ENCODE results near the gene TKTL1. TPM values are rescaled to one million over a fixed set of nuclear protein-coding genes. Genes with fewer than 3 reads are reported as not detected.

The TKTL1 gene
- total RNA-seq, 1 donor from 2014 or later = 3.2 TPM

GRCh38 chrX:154355776-154356140 is 60.2 kb downstream of the TKTL1 start:
- intact Hi-C loops (cut with DNase I) = no loop called here
- DNase-seq (ENCODE audit: low spot score) = no peak

DNA sequence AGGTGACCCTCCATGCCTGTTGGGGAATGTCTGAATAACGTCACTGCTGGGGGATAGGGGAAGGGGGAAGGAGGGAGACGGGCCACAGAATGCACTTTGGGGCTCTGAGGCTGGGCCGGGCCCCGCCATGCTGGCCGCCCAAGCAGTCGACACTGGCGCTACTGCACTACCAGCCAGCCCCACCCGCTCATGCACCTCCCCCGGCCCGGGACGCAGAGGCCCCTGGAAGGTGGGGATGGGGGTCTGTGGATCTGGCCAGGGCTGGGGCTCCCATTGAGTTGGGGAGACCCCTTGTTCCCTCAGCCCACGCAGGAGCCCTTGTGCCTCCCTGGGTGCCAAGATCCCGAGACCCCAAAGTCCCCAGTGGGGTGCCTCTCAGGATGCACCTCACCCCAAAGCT is 61.0 kb downstream of the TKTL1 start:
- intact Hi-C loops (cut with DNase I) = no loop called here
- no peak for DNase-seq (ENCODE audit: low spot score)

DNA sequence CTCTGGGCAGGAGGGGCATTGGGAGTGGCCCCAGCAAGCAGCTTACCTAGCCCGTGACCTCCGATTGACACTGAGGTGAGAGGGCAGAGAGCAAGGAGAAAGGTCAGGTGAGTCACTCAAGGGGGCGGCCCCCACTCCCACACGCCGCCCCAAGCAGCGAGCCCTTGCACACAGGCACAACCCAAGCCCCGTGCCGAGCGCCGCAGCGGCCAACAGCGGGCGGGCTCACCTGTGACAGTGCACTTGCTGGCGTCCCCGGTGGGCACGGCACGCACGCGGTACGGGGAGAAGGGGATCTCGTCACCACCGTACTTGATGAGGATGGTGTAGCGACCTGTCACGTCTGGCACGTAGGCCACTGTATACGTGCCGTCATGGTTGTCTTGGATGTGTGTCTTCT is 61.6 kb downstream of the TKTL1 start:
- DNase-seq (ENCODE audit: low spot score) = no peak
- intact Hi-C loops (cut with DNase I) = no loop called here

DNA sequence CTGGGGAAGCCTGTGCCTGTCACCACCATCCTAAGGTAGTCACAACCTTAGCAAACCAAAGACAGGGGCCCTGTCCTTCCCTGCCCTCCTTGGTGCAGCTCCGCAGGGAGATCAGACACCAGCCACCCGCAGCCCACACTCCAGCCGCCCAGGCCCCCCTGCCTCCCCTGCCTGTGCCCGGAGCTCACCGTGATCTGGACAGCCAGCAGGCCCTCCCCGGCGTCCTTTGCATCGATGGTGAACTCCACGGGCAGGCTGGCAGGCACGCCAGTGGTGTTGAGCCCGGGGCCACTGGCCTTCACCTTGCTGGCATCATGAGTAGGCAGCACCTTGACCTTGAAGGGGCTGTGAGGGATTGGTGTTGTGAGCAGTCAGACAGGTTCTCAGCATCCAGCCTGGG is 62.4 kb downstream of the TKTL1 start:
- intact Hi-C loops (cut with DNase I) = no loop called here
- no peak for DNase-seq (ENCODE audit: low spot score)

GRCh38 chrX:154358829-154359228 is 63.2 kb downstream of the TKTL1 start:
- no peak for DNase-seq (ENCODE audit: low spot score)
- intact Hi-C loops (cut with DNase I) = no loop called here

- intact Hi-C loops (cut with DNase I) = no loop called here
- no peak for DNase-seq (ENCODE audit: low spot score)
Measured at GRCh38 chrX:154359362-154360154, 64.0 kb downstream of the TKTL1 start.

GRCh38 chrX:154360155-154360713 is 64.6 kb downstream of the TKTL1 start:
- intact Hi-C loops (cut with DNase I) = no loop called here
- no peak for DNase-seq (ENCODE audit: low spot score)

GRCh38 chrX:154362085-154362742 is 66.6 kb downstream of the TKTL1 start:
- DNase-seq (ENCODE audit: low spot score) = no peak

DNA sequence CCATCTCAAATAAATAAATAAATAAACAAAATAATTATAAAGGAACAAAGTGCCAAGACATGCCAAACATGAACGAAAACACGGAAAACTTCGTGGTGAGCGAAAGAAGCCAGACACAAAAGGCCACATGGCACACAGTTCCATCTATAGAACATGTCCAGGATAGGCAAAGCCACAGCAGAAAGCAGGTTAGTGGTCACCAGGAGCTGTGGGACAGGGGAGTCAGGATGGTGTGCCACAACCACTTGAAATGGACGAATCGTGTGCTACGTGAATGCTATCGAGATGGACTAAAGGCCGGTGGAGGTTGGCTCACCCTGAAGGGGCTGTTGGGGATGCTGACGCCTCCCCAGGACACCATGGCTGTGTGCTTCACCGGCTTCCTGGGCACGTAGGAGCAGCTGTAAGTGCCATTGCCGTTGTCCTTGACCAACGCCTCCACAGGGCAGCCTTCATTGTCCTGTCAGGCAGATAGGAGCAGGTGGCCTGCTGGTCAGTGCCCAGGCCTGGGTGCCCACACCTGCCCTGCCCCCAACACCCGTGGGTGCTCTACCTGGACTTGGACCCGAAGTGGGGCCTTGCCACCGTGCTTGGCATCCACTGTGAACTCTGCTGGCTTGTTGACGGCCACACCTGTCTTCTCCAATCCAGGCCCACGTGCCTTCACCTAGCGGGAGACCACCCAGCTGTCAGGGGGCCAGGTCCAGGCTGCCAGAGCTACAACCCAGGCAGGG is 68.3 kb downstream of the TKTL1 start:
- intact Hi-C loops (cut with DNase I) = no loop called here
- no peak for DNase-seq (ENCODE audit: low spot score)

More at GRCh38 chrX:154362085-154362742, 66.6 kb downstream of the TKTL1 start:
- intact Hi-C loops (cut with DNase I) = no loop called here

DNA sequence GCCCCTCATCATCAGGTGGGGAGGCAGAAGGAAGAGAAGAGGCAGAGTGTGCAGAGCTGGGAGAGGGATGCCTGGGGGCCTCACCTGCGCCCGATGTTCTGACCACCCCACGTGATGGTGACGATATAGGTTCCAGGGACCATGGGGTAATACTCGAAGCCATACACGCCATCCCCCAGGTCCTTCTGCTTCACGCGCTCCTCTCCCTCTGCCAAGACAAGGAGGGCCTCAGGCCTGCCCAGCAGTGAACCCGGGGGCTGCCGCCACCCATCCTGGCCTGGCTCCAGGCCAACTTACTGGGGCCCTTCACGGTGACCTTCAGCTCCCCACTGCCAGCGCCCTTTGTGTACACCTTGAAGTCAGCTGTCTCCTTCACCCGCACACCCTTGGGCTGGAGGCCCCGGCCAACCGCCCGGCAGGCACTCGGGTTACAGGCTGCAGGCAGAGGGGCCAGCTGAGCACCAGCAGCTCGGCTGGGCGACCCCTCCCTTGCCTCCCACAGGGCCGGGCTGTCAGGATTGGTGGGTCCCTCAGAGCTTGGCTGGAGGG is 69.5 kb downstream of the TKTL1 start:
- no peak for DNase-seq (ENCODE audit: low spot score)
- intact Hi-C loops (cut with DNase I) = no loop called here

- intact Hi-C loops (cut with DNase I) = no loop called here
- DNase-seq (ENCODE audit: low spot score) = no peak
Measured at GRCh38 chrX:154365997-154366665, 70.5 kb downstream of the TKTL1 start.

- no peak for DNase-seq (ENCODE audit: low spot score)
- intact Hi-C loops (cut with DNase I) = no loop called here
Measured at GRCh38 chrX:154366666-154367055, 71.1 kb downstream of the TKTL1 start.

DNA sequence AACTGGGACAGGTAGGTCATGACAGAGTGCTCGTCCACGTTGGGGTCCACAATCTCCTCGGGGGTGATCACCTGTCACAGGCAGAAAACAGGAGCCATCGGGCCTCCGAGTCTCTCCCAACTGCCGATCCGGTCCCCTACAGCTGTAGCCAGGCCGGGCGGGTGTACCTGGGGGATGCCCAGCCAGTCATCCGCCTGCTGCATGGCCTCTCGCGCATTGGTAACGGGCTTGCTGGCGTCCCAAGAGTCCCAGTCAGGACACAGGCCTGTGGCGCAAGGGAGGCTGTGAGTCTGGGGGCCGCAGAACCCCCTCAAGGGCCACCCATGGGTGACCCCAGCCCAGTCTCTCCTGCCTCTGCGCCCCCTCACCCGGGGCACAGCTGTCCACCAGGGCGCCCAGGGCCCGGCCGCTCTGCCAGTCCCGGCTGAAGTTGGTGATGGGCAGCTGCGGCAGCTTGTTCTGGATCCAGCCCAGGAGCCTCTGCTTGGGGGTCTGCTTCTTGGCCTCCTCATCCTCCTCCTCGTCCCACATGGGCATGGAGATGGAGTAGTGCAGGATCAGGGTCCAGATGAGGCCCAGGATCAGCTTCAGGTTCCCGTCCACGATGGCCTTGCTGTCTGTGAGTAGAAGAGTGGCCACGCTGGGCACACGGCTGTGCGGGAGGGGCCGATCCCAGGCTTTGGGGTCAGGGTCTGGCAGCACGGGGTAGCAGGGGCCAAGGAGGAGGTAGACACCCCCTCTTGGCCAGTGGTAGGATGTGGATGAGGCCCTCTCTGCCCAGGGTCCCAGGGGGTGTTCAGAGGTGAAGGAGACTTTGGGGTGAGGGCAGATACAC is 72.1 kb downstream of the TKTL1 start:
- no peak for DNase-seq (ENCODE audit: low spot score)
- intact Hi-C loops (cut with DNase I) = no loop called here

DNA sequence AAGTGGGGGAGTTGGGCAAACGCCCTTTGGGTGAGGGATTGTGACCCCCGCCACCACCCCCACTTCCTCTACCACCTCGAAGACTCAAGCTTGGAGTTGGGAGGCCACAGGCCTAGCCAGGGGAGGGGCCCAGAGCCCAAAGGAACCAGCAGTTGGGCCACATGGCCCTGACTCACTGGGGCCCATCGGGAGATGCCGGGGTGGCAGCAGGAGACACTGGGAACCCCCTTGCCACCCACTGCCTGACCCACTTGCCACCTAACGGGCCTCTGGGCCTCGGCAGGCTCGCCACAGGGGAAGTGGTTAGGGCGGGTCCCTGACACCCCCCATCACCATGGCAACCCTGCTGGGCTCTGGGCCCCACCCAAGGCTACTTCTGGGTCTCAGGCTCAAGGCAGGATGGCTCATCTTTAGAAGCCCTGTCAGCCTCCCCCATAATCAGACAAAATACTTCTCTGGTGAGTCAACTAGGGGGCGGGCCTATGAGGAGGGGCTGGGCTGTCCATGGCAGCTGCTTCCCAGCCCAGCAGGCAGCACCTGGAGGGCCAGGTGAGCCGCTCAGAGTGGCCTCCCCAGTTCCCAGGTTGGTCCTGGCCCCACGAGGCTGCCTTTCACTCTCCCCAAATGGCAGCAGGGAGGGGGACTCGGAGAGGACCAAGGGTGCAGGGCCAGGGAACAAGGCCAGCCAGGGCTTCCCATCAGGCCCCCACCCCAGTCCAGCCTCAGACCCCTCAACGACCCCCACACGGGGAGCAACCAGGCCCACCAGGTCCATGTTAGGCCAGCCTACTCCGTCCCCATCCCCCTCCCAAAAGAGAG is 73.2 kb downstream of the TKTL1 start:
- intact Hi-C loops (cut with DNase I) = no loop called here

DNA sequence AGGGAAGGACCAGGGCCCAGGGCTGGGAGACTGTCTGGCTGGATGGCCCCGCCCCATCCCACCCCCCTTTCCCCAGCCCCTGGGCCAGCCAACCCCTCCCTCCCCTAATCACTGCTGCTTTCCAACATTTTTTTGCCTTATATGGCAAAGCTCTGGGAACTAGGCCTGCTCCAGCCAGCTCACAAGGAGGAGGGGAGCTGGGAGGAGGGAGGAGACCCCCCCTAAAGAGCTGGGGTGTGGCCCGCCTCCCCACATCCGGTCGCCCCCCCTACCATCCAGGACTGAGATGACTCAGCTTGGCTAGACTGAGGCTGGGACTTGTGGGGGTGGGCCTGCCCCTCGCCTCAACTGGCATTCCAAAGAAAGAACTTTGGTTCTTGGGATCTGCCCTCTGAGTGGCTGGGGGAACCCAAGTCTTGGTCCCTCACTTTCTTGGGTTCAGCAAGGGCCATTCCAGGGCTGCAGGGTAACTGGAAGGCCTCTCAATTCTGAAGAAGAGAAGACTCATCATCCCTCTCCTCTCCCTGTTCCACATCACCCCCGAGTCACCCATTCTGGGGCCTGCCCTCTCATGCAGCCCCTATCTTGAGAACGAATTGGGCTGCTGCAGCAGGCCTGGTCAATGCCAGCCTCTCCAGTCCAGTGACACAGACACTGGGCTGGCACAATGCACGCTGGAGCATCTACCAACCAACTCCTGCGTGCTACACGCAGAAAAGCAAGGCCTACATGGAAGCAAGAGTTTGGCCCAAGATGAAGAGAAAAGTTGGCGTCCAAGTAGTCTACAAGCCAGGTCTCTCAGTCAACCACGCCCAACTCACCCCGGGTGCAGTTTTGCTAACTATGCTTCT is 74.1 kb downstream of the TKTL1 start:
- intact Hi-C loops (cut with DNase I) = loop anchor here (10.0 kb wide), 1 partner anchor 395 kb away; the partner anchor contains the start of genes HCFC1 and TMEM187

More for the DNA sequence above, 73.2 kb downstream of the TKTL1 start:
- peak; percentile 87 for DNase-seq (ENCODE audit: low spot score)

GRCh38 chrX:154370300-154371016 is 74.9 kb downstream of the TKTL1 start:
- no peak for DNase-seq (ENCODE audit: low spot score)
- intact Hi-C loops (cut with DNase I) = loop anchor here (10.0 kb wide), 1 partner anchor 396 kb away; the partner anchor contains the start of genes HCFC1 and TMEM187

More for the DNA sequence above, 74.1 kb downstream of the TKTL1 start:
- DNase-seq (ENCODE audit: low spot score) = peak; percentile 93
